Measurements from ENCODE around the gene C2CD2L.
"Not testable (repeated sequence)": the region's sequence is repeated elsewhere in the genome, so short reads cannot be mapped to it uniquely, and the experiment has no call there.

The C2CD2L gene

DNA sequence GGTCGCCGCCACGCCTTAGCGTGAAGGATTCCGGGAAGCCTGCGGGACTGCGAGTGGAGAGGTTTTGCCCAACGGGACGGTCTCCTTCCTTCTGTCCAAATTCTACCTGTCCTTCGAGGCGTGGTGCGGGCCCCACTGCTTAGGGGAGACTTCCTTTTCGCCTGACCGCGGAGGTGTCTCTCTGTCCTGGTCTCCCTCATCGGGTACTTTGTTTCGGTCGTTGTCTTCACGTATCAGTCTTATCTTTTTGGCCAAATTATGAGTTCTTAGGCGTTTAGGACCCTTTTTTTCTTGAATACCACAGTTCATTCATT, 14.6 kb downstream of the C2CD2L start:
- Histone ChIP-seq H3K4me3 (peak overlapping the region; percentile 96), H3K9ac (peak overlapping the region; percentile 91), H3K36me3 (peaks cover 39% of the 10 kb centered on the region), H3K27ac (peak overlapping the region; percentile 75), H4K20me1 (peaks cover 18% of the 10 kb centered on the region), H3K27me3 (no peaks in the 10 kb centered on the region), H3K4me2 (peak overlapping the region; percentile 98), H3K4me1 (peaks cover 27% of the 10 kb centered on the region), H3K9me3 (no peaks in the 10 kb centered on the region)
- TF ChIP-seq Cebpa-rat (IDR thresholded peaks at IDR 0.05), result no peak

DNA sequence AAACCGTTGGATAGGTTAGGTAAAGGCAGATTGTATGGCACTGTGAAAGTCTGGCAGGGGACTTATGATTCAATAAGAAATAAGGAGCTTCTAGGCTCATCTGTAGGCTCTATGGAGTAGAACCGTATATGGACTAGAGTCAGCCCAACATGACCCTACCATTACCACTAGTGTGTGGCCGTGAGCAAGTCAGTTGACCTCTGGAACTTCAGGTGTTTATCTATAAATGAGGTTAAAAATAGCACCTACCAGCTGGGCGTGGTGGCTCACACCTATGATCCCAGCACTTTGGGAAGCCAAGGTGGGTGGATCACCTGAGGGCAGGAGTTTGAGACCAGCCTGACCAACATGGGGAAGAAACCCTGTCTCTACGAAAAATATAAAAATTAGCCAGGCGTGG, 18.7 kb downstream of the C2CD2L start:
- no peak overlapping the region for H3K9ac ChIP-seq
- no peak overlapping the region for H3K4me2 ChIP-seq
- peaks cover 28% of the 10 kb centered on the region for H3K4me1 ChIP-seq
- peaks cover 18% of the 10 kb centered on the region for H4K20me1 ChIP-seq
- H3K9me3 ChIP-seq, result no peaks in the 10 kb centered on the region
- no peak overlapping the region for H3K27ac ChIP-seq
- peaks cover 60% of the 10 kb centered on the region for H3K36me3 ChIP-seq
- no peaks in the 10 kb centered on the region for H3K27me3 ChIP-seq
- no peak overlapping the region for H3K4me3 ChIP-seq
- TF ChIP-seq Cebpa-rat (IDR thresholded peaks at IDR 0.05), result no peak

DNA sequence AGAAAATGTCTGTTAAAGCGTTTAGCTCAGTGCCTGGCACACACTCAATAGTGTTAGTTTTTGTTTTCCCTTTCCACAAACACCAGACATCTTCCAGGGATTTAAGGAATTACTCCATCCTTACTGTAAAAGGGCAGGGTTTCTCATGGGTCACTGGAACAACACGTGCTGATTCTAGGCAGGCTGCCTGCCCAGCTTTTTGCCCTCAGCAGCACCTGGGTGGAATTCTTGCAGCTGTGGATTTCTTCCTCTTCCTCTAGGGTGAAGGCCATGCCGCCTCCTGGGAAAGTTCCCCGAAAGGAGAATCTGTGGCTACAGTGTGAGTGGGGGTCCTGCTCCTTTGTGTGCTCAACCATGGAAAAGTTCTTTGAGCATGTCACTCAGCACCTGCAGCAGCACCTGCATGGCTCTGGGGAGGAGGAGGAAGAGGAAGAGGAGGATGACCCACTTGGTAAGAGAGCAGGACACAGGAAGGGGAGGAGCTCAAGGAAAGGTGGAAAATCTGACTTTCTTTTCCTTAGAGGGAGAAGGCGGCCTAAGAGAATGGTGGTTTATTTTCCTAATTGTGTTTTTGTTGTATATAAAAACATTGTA, 19.6 kb downstream of the C2CD2L start:
- no peaks in the 10 kb centered on the region for H3K9me3 ChIP-seq
- H3K36me3 ChIP-seq, result peaks cover 70% of the 10 kb centered on the region
- no peak overlapping the region for H3K9ac ChIP-seq
- H3K4me1 ChIP-seq, result peaks cover 26% of the 10 kb centered on the region
- H3K4me3 ChIP-seq, result no peak overlapping the region
- peak overlapping the region; percentile 64 for H3K4me2 ChIP-seq
- TF ChIP-seq Cebpa-rat (IDR thresholded peaks at IDR 0.05), result no peak
- peaks cover 16% of the 10 kb centered on the region for H4K20me1 ChIP-seq
- no peak overlapping the region for H3K27ac ChIP-seq
- no peaks in the 10 kb centered on the region for H3K27me3 ChIP-seq

DNA sequence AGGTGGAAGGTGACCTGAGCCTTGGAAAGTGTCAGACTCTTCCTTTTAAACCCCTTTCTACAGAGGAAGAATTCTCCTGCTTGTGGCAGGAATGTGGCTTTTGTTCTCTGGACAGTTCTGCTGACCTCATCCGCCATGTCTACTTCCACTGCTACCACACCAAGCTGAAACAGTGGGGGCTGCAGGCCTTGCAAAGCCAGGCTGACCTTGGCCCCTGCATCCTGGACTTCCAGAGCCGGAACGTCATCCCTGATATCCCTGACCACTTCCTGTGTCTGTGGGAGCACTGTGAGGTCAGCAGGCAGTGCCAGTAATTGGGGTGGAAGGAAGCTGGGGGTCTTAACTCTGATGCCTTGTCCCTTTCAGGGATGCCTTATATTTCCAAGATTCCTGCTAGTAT, 23.5 kb downstream of the C2CD2L start:
- H3K4me2 ChIP-seq, result no peak overlapping the region

DNA sequence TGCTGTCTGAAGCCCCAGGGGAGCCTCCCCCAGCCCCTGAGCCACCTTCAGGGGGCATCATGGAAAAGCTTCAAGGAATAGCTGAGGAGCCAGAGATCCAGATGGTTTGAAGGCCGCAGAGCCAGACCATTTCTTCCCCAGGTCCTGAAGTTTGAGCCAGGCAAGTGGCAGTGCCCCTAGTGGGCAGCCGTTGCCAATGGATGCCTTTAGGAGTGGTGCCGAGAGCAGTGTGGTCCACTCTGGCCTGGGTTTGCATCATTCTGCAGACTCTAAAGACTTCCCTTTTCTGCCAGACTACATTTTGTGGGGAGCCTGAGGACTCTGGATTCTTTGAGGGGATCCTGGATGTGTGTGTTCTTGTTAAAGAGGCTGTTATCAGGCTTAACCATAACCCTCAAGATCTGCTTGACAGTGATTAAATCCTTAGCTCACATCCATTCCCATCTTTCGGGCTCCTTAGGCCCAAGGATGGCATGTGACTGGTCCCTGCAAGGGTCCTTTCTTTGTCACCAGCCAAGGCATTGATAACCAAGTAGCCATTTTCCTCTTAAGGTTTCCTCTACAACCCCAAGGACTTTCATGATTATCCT, 27.3 kb downstream of the C2CD2L start:
- Histone ChIP-seq H3K4me3 (no peak overlapping the region), H3K9ac (no peak overlapping the region), H3K36me3 (peaks cover 61% of the 10 kb centered on the region), H3K9me3 (no peaks in the 10 kb centered on the region), H3K27me3 (no peaks in the 10 kb centered on the region), H3K27ac (no peak overlapping the region), H3K4me1 (no peaks in the 10 kb centered on the region), H4K20me1 (no peaks in the 10 kb centered on the region), H3K4me2 (no peak overlapping the region)
- no peak for TF ChIP-seq Cebpa-rat (IDR thresholded peaks at IDR 0.05)

More for the DNA sequence above, 23.5 kb downstream of the C2CD2L start:
- H4K20me1 ChIP-seq, result no peaks in the 10 kb centered on the region
- H3K36me3 ChIP-seq, result peaks cover 86% of the 10 kb centered on the region
- H3K9ac ChIP-seq, result no peak overlapping the region
- H3K27me3 ChIP-seq, result no peaks in the 10 kb centered on the region
- no peak overlapping the region for H3K27ac ChIP-seq
- H3K4me3 ChIP-seq, result no peak overlapping the region
- H3K4me1 ChIP-seq, result peaks cover 12% of the 10 kb centered on the region
- no peak for TF ChIP-seq Cebpa-rat (IDR thresholded peaks at IDR 0.05)
- H3K9me3 ChIP-seq, result no peaks in the 10 kb centered on the region

DNA sequence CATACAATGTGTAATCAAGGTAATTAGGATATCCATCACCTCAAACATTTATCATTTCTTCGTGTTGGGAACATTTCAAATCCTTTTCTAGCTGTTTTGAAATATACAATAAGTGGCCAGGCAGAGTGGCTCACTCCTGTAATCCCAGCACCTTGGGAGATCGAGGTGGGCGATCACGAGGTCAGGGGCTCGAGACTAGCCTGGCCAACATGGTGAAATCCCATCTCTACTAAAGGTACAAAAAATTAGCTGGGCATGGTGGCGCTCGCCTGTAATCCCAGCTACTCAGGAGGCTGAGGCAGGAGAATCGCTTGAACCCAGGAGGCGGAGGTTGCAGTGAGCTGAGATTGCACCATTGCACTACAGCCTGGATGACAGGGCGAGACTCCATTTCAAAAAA, 32.1 kb downstream of the C2CD2L start:
- H3K27me3 ChIP-seq, H3K9me3 ChIP-seq, H3K9ac ChIP-seq, H3K4me1 ChIP-seq, H4K20me1 ChIP-seq, H3K4me2 ChIP-seq, H3K27ac ChIP-seq, H3K4me3 ChIP-seq: not testable (repeated sequence)
- H3K36me3 ChIP-seq, result peaks cover 13% of the 10 kb centered on the region

DNA sequence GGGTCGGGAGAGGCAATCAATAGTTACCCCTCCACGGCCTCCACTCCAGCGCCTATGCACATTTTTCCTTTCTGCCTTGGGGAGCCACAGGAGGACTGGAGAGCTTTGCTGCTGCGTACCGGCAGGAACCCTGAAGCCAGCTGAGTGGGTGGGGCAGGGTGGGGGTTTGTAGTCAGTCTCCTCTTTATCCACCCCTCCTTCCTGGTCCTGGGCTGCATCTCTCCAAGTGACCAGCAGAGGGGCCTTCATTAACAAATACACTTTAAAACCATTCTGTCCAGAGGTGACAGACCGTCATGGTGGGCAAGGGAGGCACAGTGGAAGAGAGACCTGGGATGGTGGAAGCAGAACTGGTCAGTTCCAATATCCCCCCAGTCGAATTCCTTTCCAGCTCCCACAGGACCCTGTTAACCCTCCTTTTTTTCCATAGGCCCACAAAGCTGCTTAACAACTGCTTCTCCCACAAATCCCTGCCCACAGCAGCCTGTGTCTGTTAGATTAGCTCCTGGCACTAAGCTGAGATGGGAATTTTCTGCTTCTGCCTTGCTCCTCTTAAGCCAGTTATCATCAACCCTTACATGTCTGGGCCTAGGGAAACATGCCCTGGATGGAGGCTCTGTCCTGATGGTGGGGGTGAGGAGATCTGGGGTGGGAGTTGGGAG, 37.8 kb downstream of the C2CD2L start:
- H3K4me1 ChIP-seq, result peaks cover 24% of the 10 kb centered on the region
- peaks cover 15% of the 10 kb centered on the region for H4K20me1 ChIP-seq
- no peaks in the 10 kb centered on the region for H3K9me3 ChIP-seq
- peaks cover 31% of the 10 kb centered on the region for H3K27me3 ChIP-seq
- H3K36me3 ChIP-seq, result no peaks in the 10 kb centered on the region
- no peak overlapping the region for H3K27ac ChIP-seq
- TF ChIP-seq Cebpa-rat (IDR thresholded peaks at IDR 0.05), result no peak
- no peak overlapping the region for H3K9ac ChIP-seq
- H3K4me3 ChIP-seq, result no peak overlapping the region
- H3K4me2 ChIP-seq, result no peak overlapping the region

DNA sequence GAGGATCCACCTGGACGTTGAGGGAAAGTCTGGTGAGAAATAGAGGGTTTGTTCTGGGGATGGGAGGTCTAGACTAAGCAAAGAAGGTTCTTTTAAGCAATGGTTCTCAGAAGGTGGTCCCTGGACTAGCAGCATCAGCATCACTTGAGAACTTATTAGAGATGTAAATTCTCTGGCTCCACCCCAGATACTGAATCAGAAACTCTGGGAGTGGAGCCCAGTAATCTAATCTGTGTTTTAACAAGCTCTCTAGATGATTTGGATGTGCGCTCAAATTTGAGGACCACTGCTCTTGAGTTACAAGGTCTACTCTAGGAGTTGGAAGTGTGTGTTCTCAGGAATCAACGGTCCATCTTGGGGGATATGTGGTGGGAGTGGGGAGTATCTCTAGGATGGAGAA, 38.4 kb downstream of the C2CD2L start:
- H3K9ac ChIP-seq, result no peak overlapping the region

DNA sequence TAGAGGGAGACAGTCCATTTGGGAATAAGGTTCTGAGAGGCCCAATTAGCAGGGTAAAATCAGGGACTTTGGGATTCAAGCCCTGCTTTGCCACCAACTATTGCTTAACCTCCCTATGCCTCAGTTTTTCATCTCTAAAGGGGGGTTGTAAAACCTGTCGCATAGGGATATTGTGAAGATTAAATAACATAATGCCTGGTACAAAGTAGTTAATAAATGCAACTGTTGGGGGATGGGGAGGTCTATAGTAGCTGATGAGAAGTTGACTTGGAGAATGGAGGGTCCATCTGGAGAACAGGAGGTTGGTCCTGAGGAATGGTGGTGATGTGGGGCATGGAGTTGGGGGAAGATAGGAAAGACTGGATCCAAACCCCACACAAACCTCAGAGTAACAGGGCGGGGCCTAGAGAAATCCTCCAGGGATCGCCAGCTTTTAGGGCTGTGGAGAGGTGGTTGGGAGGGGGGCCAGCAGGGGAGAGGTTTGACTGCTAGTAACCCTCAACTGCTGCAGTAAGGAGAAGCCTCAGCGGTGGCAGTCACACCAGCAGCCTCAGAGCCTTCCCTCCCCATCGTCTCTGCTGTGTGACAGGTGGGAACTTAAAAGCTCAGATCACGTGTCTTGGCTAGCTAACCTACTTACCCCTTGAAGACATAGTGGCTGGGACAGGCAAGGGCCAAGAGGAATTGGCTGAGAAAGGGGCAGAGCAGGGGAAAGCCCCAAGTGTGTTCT, 40.6 kb downstream of the C2CD2L start:
- Histone ChIP-seq H3K27ac (no peak overlapping the region), H3K4me3 (no peak overlapping the region), H4K20me1 (peaks cover 24% of the 10 kb centered on the region), H3K9ac (no peak overlapping the region), H3K36me3 (no peaks in the 10 kb centered on the region), H3K9me3 (no peaks in the 10 kb centered on the region), H3K4me1 (peaks cover 29% of the 10 kb centered on the region), H3K27me3 (peaks cover 50% of the 10 kb centered on the region), H3K4me2 (peak overlapping the region; percentile 100)
- TF ChIP-seq Cebpa-rat (IDR thresholded peaks at IDR 0.05), result no peak

More for the DNA sequence above, 38.4 kb downstream of the C2CD2L start:
- Histone ChIP-seq H3K27ac (no peak overlapping the region), H3K9me3 (no peaks in the 10 kb centered on the region), H4K20me1 (peaks cover 19% of the 10 kb centered on the region), H3K4me1 (peaks cover 29% of the 10 kb centered on the region), H3K27me3 (peaks cover 37% of the 10 kb centered on the region), H3K36me3 (no peaks in the 10 kb centered on the region), H3K4me2 (no peak overlapping the region), H3K4me3 (no peak overlapping the region)
- no peak for TF ChIP-seq Cebpa-rat (IDR thresholded peaks at IDR 0.05)

DNA sequence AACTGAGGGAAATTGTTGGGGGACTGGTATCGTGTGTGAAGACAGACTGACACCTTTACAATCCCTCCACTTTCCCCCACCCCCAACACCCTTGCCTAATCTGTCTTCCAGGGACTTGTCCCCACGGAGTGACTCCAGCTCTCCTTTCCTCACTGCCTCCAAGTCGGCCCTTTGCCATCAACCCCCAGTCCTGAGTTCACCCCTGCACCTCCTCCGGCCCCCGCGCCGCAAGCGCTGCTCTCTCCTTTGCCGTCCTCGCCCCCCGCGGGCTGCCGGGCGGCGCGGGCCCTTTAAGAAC, 41.5 kb downstream of the C2CD2L start:
- Histone ChIP-seq H3K27me3 (peaks cover 50% of the 10 kb centered on the region), H4K20me1 (peaks cover 24% of the 10 kb centered on the region), H3K4me1 (peaks cover 29% of the 10 kb centered on the region), H3K36me3 (no peaks in the 10 kb centered on the region), H3K27ac (no peak overlapping the region), H3K4me2 (peak overlapping the region; percentile 100), H3K9me3 (no peaks in the 10 kb centered on the region), H3K4me3 (peak overlapping the region; percentile 71), H3K9ac (peak overlapping the region; percentile 56)
- TF ChIP-seq Cebpa-rat (IDR thresholded peaks at IDR 0.05), result no peak

All from BLaER1 (cell line).